ENCODE data around the gene COL20A1.

The COL20A1 gene

DNA sequence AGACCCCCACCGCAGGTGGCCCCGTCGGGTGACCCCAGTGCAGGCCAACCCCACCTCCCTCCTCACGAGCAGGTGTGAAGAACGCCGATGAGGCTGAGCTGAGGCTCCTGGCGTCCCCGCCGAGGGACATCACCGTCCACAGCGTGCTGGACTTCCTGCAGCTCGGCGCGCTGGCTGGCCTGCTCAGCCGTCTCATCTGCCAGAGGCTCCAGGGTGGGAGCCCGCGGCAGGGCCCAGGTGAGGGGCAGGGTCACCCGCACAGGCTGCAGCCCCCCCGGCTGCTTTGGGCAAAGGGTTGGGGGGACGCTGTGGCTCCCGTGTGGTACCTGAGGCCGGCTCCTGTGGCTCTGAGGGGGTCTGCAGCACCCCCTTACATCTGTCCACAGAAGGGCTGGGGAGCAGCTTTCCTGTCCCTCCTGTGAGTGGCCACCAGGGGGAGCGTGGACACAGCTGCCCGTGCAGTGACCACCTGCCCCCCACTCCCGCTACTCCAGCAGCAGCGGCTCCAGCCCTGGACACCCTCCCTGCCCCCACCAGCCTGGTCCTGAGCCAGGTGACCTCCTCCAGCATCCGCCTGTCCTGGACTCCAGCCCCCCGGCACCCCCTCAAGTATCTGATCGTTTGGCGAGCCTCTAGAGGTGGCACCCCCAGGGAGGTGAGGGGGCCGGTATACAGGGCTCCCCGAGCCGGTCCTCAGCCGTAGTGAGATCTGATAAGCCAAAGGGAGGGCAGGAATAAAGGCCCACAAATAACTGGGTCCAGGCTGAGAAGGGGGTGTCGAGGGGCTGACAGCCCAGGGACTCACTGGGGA lies 16.5 kb downstream of the COL20A1 start:
- no peak for DNase-seq

DNA sequence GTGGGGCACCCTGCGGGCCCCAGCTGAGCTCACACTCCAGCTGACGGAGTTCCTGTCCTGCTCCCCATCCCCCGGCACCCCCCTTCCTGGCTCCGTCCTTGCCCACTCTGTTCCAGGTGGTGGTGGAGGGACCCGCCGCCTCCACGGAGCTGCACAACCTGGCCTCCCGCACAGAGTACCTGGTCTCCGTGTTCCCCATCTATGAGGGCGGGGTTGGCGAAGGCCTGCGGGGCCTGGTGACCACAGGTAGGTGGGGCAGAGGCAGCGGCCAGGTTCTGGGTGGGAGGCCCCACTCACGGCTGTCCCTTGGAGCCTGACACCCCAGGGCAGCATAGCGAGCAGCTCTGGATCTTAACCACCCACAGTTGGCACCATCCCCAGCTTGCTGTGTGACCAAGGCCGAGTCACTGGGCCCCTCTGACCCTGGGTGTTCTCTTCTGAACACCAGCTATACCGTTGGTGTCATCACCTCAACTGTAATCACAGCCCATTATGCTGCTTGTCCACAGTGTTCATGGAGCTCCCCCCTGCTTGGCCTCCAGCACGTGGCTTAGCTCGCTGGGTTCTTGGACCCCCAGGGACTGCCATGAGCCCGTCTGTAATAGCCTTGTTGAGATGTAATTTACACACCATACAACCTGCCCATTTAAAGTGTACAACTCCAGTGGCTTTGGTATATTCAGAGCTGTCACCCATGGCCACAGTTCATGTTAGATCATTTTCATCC lies 17.4 kb downstream of the COL20A1 start:
- no peak for DNase-seq

DNA sequence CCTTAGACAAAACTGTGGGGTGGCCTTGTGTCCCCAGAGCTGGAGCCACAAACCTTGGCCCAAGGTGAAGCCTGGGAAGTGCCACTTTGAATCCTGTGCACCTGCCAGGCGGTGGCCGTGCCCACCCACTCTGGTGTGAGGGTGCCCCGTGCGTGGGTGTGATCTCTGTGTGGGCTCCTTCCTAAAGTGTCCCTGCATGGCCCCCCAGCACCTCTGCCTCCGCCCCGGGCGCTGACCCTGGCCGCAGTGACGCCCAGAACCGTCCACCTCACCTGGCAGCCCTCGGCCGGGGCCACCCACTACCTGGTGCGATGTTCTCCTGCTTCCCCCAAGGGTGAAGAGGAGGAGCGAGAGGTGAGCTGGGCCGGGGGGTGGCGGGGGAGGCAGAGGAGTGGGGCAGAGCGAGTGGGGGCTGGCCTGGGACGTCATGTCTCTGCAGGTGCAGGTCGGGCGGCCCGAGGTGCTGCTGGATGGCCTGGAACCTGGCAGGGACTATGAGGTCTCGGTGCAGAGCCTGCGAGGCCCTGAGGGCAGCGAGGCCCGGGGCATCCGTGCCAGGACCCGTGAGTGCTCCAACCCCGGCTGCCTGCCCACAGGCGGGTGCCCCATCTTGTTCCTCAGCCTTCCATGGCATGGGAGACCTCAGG lies 18.3 kb downstream of the COL20A1 start:
- no peak for DNase-seq

DNA sequence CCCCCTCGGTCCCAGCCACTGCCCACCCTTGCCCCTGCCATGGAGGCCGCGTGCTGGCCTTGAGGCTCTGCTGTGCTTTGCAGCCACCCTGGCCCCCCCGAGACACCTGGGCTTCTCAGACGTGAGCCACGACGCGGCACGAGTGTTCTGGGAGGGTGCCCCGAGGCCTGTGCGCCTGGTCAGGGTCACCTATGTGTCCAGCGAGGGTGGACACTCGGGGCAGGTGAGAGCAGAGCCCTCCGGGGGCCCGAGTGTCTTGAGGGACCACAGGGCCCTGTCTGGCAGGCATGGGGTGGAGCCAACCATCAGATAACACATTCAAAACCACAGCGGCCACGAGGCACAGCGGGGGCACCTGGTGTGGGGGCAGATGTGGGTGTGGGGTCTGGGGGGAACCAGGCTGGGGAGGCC lies 18.9 kb downstream of the COL20A1 start:
- no peak for DNase-seq

DNA sequence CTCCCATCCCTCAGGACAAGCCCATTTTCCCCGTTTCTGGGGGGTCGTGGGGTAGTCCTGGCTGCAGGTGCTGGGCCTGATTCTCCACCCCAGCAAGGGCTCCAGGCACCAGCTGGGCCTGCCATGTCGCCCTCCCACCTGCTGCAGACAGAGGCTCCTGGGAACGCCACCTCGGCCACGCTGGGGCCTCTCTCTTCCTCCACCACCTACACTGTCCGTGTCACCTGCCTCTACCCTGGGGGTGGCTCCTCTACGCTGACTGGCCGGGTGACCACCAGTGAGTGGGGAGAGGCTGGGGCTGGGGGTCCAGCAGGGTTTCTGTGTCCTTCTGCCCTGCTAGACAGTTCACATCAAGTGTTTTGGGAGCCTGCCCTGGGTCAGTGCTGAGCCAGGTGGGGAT lies 19.3 kb downstream of the COL20A1 start:
- DNase-seq: no peak

DNA sequence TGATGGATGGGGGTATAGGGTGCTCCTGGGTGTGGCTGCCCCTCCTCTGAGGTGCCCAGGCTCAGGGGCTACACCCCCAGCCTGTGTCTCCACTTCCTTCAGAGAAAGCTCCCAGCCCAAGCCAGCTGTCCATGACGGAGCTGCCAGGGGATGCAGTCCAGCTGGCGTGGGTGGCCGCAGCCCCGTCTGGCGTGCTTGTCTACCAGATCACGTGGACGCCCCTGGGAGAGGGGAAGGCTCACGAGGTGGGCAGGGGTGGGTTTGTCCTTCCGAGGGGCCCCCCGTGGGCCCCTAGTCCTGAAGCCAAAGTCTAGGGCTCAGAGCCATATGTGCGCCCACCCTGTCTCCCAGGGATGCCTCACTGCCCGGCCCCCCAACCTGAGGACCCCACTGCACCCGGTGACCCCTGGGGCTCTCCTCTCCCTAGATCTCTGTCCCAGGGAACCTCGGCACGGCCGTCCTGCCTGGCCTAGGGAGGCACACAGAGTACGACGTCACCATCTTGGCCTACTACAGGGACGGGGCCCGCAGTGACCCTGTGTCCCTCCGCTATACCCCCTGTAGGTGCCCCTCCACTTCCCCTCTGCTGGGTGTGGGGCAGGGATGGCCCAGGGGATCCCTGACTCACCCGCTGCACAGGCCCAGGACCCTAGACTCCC lies 19.8 kb downstream of the COL20A1 start:
- no peak for DNase-seq

DNA sequence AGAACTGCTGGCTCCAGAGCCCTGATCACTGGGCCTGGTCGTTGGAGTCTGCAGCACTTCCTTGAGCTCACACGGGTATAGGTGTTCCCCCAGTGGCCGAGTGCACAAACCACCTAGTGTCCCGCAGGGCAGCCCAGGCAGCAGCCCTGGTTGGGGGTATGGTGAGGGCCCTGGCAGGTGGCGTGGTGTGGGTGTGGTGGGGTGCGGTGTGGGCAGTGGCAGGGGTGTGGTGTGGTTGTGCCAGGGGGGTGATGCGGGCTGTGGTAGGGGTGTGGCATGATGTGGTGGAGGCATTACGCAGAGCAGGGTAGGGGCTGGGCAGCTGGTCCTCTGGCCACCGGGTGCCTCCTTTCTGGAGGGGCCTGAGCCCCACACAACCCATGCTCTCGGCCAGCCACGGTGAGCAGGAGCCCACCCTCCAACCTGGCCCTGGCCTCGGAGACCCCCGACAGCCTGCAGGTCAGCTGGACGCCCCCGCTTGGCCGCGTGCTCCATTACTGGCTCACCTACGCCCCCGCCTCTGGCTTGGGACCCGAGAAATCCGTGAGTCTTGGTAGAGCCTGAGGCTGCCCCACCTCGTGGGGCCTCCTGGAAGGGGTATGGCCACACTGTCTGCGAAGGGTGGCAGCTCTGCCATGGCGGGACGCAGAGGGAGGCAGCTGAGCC lies 20.5 kb downstream of the COL20A1 start:
- no peak for DNase-seq

DNA sequence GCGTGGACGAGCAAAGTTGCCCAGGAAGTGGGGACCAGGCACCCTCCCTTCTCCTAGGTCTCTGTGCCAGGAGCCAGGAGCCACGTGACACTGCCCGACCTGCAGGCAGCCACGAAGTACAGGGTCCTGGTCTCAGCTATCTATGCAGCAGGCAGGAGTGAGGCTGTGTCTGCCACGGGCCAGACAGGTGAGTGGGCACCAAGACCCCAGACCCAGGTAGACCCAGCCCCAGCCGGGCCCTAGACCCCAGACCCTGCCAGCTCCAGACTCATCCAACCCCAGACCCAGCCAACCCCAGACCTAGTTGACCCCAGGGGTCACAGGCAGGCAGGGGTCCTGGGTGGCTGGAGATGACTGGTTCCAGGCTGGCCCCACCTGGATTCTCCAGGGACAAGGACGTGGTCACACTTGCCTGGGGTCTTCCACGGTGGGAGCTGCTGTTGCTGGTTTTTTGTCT lies 21.1 kb downstream of the COL20A1 start:
- DNase-seq: no peak

DNA sequence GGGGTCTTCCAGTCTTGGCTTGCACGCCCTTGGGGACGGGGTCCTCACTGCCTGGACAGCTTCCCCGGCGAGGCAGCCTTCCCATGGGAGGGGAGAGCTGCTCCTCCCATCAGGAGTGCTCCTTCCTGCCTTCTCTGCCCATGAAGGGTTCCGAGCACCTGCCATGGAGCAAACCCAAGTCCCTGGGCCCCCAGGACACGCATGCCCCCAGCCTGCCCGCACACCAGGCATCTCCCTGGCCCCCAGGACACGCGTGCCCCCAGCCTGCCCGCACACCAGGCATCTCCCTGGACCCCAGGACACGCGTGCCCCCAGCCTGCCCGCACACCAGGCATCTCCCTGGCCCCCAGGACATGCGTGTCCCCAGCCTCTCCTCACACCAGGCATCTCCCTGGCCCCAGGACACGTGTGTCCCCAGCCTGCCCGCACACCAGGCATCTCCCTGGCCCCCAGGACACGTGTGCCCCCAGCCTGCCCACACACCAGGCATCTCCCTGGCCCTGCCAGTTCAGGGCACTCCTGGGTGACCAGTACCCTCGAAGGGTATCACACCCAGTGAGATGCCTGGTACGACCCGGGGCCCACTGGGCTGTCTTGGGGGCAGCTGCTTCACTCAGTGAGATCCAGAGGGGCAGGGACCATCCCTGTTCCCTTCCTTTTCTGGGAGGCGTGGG lies 21.7 kb downstream of the COL20A1 start:
- DNase-seq: no peak

DNA sequence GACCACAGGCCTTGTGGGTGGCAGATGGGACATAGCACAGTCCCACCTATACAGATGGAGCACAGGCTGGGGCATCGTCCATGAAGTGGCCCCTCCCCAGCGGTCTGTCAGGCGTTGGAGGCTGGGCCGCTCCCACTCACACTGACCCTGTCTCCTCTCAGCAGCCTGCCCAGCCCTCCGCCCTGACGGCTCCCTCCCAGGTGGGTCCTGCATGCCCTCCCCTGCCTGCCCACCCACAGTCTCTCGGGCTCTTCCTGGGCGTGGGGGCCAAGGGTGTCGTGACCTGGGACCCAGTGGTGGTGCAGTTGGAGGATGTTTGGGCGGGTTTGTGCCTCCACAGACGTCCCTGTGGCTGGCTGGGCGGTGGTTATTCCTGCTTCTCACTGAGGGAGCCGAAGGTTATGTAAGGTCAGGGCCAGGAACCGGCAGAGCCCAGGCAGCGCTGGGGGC lies 22.3 kb downstream of the COL20A1 start:
- DNase-seq: no peak

DNA sequence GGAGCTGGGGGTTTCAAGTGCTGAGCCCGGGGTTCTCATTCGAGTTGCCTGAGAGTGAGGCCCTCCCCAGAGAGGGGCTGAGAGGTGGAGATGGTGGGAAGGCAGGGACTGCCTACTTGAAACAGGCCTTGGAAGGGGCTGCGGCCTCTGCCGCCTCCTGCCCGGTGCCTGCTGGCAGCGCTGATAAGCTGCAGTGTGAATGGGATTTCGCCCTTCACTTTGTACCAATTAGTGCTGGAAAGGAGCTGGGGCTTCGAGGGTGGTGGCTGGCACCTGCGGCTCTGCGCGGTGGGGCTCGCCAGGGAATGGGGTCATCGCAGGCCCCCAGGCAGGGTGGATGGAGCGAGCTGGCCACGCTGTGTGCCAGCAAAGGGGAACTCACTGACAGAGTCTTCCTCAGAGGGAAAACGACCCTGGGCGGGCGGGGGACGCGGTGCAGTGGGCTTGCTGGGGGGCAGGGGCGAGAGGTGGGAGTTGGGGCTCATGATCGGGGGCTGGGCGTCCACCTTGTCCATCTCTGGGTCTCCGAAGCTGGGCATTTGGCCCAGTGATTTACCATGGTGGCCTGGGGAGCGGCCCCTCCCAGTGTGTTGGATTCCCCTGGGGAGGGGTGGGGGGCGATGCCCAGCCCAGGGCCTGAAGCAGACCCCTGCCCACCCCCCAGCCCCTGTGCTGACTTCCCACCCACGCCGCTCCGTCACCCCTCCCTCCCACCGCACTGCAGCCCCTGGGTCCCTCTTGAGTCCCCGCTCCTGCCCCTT lies 22.9 kb downstream of the COL20A1 start:
- no peak for DNase-seq

DNA sequence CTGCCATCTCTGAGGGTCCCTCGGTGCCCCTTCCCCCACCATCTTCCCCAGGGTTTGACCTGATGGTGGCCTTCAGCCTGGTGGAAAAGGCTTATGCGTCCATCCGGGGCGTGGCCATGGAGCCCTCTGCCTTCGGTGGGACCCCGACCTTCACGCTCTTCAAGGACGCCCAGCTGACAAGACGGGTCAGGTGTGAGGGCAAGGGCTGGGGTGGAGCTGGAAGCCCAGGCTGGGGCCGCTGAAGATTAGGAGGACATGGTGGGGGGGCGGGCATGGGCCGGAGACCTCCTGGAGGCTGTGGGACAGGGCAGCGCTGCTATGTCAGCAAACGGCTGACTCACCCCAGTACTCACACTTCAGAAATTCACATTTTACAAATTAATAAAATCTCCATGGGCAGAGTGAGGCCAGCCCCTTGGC lies 23.5 kb downstream of the COL20A1 start:
- no peak for DNase-seq

DNA sequence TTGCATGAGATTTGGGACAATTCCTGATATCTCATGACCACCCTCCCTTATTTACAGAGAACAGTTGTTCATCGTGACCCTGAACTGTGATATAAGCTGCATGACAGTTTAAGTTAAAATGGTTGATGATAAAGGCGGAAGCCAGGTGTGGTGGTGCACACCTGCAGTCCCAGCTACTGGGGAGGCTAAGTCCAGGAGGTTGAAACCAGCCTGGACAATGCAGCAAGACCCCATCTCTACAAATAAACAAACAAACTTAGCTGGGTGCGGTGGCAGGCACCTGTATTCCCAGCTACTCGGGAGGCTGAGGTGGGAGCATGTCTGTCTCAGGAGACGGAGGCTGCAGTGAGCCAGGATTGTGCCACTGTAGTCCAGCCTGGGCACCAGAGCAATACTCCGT lies 24.1 kb downstream of the COL20A1 start:
- no peak for DNase-seq

DNA sequence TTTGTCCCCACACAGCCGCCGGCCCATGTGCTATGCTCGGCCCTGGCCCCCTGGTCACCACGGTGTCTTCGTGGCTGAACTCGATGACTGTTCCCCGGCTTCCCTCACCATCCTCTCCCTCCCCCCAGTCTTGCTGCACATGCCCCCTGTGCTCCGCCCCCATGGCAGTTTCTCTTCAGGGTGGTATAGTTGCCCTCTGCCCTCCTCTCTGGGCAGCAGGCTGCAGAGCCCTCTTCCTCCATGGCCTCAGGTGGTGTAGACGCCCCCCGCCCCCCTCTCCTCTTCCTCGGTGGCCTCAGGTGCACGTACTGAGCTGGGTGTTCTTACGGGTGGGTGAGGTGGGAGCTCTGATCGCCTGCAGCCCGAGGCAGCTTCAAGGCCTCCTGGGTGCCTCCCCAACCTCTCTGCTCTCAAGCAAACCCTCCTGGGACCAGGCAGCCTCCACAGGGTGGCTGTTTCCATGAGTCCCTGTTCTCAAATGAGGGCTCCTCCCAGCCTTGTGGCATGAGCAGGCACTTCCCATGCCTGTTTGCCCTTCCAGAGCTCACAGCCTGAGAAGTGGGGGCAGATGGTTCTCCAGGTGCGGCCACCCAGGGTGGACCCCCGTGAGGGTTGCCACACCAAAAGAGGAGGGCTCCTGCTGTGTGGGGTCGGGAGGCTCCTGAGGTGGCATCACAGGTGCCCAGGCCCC lies 24.8 kb downstream of the COL20A1 start:
- no peak for DNase-seq

DNA sequence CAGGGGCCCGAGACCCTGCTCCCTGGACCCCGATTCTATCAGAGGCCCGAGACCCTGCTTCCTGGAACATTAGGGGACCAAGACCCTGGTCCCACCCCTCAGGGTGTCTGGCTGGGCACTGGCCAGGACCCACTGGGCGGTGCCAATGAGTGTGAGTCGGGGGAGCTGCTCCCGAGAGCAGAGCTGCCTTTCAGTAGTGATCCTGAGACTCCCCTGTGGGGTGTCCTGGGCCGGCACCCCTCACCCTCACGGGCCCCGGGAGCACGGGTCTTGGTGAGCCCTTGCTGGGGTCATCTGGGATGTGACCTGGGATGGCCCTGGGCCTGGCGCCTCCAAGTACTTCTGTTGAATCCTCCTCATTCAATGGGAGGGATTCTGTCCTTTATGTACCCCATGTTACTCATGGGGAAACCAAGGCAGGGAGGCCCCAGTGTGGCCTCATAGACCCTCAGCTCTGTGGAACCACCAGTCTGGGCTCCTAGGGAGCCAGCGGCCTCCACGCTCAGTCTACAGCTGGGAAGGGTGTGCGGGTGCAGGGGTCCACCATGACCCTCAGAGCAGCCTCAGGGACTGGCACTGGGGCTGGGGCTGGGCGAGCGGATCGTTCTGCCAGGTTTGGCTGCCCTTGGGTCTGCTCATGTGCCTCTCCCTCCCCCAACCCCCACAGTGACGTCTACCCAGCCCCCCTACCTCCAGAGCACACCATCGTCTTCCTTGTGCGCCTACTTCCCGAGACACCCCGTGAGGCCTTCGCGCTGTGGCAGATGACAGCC lies 25.6 kb downstream of the COL20A1 start:
- DNase-seq: no peak

DNA sequence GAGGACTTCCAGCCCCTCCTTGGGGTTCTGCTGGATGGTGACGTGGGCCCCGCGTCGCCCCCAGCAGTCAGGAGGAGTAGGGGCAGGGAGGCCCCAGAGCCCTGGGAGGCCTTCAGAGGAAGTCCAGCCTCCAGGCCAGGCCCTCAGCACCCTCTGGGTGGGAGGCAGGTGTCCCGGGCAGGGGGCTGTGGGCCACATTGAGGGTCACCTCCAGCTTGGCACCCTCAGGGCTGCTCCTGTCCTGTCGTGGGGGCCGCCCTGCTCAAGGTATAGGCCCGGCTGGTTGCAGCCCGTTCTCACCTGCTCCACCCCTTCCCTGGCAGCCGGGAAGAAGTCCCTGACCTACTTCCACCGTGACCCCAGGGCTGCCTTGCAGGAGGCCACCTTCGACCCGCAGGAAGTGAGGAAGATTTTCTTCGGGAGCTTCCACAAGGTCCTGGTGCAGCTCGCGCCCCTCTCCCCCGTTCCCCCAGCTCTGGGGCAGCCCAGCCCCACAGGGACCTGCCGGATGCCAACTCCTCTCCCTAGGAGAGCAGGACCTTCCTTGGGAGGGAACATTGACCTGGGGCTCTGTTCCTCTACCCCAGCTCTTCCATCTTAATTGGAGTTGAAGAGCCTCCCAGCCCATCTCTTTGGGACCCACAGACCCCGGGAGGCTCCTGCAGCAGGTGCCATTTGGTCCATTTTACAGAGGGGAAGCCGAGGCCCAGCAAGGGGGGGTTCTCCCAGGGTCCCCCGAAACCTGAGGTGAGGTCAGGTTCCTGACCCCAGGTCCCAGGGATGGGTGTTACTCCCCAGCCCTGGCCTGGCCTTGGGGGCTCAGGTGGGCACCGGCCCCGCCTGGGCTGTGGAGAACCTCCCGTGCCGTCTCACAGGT lies 26.4 kb downstream of the COL20A1 start:
- DNase-seq: no peak

DNA sequence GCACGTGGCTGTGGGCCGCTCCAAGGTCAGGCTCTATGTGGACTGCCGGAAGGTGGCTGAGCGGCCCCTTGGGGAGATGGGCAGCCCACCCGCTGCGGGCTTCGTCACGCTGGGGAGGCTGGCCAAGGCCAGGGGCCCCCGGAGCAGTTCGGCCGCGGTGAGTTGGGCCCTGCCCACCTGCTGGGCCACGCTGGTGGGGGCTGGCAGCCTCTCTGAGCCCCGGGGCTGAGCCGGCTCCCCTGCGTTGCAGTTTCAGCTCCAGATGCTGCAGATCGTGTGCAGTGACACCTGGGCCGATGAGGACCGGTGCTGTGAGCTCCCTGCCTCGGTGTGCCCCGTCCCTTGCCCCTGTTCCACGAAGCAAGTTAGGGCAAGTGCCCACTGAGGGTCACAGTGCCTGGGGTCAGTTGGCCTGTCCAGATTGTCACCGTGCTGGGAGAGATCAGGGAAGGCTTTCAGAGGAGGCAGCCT lies 27.1 kb downstream of the COL20A1 start:
- no peak for DNase-seq

DNA sequence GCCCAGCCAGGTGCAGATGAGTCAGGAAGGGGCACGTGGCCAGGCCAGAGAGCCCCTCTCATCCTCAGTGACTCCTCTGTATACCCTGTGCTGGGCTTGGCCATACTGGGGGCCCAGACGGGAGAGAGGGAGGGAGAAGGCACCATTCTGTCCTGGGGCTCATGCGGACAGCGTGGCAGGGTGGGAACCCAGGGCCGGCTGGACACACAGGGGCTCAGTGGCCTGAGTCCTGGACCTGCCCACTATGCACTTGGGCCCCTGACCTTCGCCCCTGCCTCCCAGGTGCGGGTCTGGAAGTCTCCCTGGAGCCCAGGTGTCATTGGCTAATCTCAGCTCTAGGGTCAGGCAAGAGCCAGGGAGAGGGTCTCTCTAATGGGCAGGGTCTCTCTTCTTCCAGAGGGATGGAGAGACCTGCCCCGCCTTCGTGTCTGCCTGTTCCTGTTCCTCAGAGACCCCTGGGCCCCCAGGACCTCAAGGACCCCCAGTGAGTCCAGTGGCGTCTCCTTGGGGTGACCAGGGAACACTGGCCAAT lies 27.7 kb downstream of the COL20A1 start:
- no peak for DNase-seq
